ENCODE results near the gene ULK4. TPM values are rescaled to one million over a fixed set of nuclear protein-coding genes. Genes with fewer than 3 reads are reported as not detected.

ULK4 gene
- total RNA-seq, 2 experiments from 2014 or later: 13.1 to 14.2 TPM

- Mint-ChIP-seq H3K36me3 (ENCODE audit: low read depth) (peaks cover 2% of the 10 kb centered on the region), H3K4me3 (no peak overlapping the region), H3K9me3 (ENCODE audit: low read depth) (no peaks in the 10 kb centered on the region), H3K27ac (no peak overlapping the region), H3K27me3 (no peaks in the 10 kb centered on the region), H3K4me1 (peaks cover 7% of the 10 kb centered on the region)
- POLR2A ChIA-PET: no interaction called here
- intact Hi-C loops (cut with DNase I, micrococcal nuclease): no loop called here
- CTCF ChIA-PET: no interaction called here
- ATAC-seq (no peak), DNase-seq (no peak)
Measured at GRCh38 chr3:41525303-41526064, 436.4 kb downstream of the ULK4 start.

- Mint-ChIP-seq H3K36me3 (ENCODE audit: low read depth) (peaks cover 2% of the 10 kb centered on the region), H3K27ac (no peak overlapping the region), H3K4me1 (peaks cover 7% of the 10 kb centered on the region), H3K27me3 (no peaks in the 10 kb centered on the region), H3K4me3 (no peak overlapping the region), H3K9me3 (ENCODE audit: low read depth) (no peaks in the 10 kb centered on the region)
- DNase-seq (no peak), ATAC-seq (no peak)
- CTCF ChIA-PET: interaction anchor here (0.7 kb wide), 1 partner anchor 19 kb away, joined by 3 read pairs; no protein-coding TSS in a partner anchor
- POLR2A ChIA-PET: no interaction called here
- intact Hi-C loops (cut with DNase I, micrococcal nuclease): no loop called here
Measured at GRCh38 chr3:41523897-41524296, 438.0 kb downstream of the ULK4 start.

GRCh38 chr3:41522612-41523011 lies 439.3 kb downstream of the ULK4 start:
- CTCF ChIA-PET: no interaction called here
- no peaks in the 10 kb centered on the region for H3K27me3 Mint-ChIP-seq

GRCh38 chr3:41521010-41521655 lies 440.8 kb downstream of the ULK4 start:
- intact Hi-C loops (cut with DNase I, micrococcal nuclease): no loop called here
- Mint-ChIP-seq H3K9me3 (ENCODE audit: low read depth) (peaks cover 3% of the 10 kb centered on the region), H3K36me3 (ENCODE audit: low read depth) (peaks cover 3% of the 10 kb centered on the region), H3K4me3 (no peak overlapping the region), H3K27ac (no peak overlapping the region), H3K4me1 (peaks cover 7% of the 10 kb centered on the region), H3K27me3 (no peaks in the 10 kb centered on the region)
- CTCF ChIA-PET: interaction anchor here (1.5 kb wide), 1 partner anchor 17 kb away, joined by 3 read pairs; no protein-coding TSS in a partner anchor
- POLR2A ChIA-PET: no interaction called here
- DNase-seq (no peak), ATAC-seq (no peak)

More at GRCh38 chr3:41522612-41523011, 439.3 kb downstream of the ULK4 start:
- intact Hi-C loops (cut with DNase I, micrococcal nuclease): no loop called here
- ATAC-seq (no peak), DNase-seq (no peak)
- Mint-ChIP-seq H3K4me3 (no peak overlapping the region), H3K36me3 (ENCODE audit: low read depth) (peaks cover 2% of the 10 kb centered on the region), H3K27ac (no peak overlapping the region), H3K4me1 (peaks cover 7% of the 10 kb centered on the region), H3K9me3 (ENCODE audit: low read depth) (no peaks in the 10 kb centered on the region)
- POLR2A ChIA-PET: no interaction called here

- H3K4me1 Mint-ChIP-seq: no peaks in the 10 kb centered on the region
- ChIA-PET POLR2A (no interaction called here), CTCF (no interaction called here)
- intact Hi-C loops (cut with DNase I, micrococcal nuclease): no loop called here
- ATAC-seq (no peak), DNase-seq (no peak)
- H3K4me3 Mint-ChIP-seq: no peak overlapping the region
- H3K27ac Mint-ChIP-seq: no peak overlapping the region
- peaks cover 8% of the 10 kb centered on the region for H3K9me3 Mint-ChIP-seq (ENCODE audit: low read depth)
- H3K36me3 Mint-ChIP-seq (ENCODE audit: low read depth): peaks cover 2% of the 10 kb centered on the region
- H3K27me3 Mint-ChIP-seq: no peaks in the 10 kb centered on the region
Measured at GRCh38 chr3:41519746-41520145, 442.2 kb downstream of the ULK4 start.

DNA sequence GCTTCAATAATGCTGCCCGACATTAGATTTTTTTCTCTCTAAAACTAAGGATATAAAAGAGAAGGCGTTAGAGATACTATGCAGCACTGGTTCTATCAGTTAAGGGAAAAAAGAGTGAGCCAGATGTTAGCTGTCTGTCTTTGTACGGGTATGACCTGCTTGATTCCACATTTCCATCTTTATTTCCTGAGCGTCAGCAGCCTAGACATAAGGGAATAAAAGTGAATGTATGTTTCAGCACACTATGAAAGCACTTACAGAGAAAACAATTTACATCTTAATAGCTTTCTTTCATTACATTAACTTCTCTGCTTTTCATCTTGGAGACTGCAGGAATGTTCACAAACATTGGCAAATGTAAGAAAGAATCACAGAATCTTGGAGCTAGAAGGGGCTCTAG lies 443.3 kb downstream of the ULK4 start:
- ChIA-PET CTCF (interaction anchor here (1.0 kb wide), 1 partner anchor 14 kb away, joined by 3 read pairs; no protein-coding TSS in a partner anchor), POLR2A (no interaction called here)
- Mint-ChIP-seq H3K27ac (no peak overlapping the region), H3K4me3 (no peak overlapping the region), H3K4me1 (no peaks in the 10 kb centered on the region), H3K9me3 (ENCODE audit: low read depth) (peaks cover 10% of the 10 kb centered on the region), H3K27me3 (no peaks in the 10 kb centered on the region), H3K36me3 (ENCODE audit: low read depth) (peaks cover 6% of the 10 kb centered on the region)
- ATAC-seq (no peak), DNase-seq (no peak)
- intact Hi-C loops (cut with DNase I, micrococcal nuclease): no loop called here

DNA sequence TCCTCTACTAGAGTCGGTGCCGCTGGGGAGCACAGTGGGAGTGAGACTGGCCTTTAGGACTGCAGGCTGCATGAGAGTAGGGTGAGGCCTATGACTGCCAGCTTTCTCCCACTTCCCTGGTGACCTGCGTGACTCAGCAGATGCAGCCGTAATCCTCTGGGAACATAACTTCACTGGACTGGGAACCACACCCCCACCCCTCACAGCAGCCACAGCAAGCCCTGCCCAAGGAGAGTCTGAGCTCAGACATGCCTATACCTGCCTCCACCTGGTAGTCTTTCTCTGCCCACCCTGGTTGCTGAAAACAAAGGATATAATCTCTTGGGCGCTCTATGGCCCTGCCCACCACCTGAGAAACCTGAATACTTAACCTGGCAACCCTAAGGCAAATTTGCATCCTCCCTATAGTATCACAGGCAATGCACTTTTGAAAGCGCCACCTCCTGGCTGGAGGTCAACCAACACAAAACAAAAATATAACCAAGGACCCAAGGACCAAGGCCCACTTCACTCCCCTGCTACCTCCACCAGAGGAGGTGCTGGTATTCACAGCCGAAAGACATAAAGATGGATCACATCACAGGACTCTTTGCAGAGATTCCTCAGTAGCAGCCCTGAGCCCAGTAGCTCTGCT lies 453.7 kb downstream of the ULK4 start:
- peaks cover 4% of the 10 kb centered on the region for H3K4me1 Mint-ChIP-seq
- ATAC-seq: no peak
- H3K27ac Mint-ChIP-seq: no peak overlapping the region
- peak; percentile 7 for DNase-seq
- CTCF ChIA-PET: interaction anchor here (0.6 kb wide), 2 partner anchors 69 to 933 kb away, joined by 3 to 4 read pairs; no protein-coding TSS in a partner anchor
- H3K9me3 Mint-ChIP-seq (ENCODE audit: low read depth): peaks cover 39% of the 10 kb centered on the region
- no peaks in the 10 kb centered on the region for H3K27me3 Mint-ChIP-seq
- H3K4me3 Mint-ChIP-seq: no peak overlapping the region
- POLR2A ChIA-PET: no interaction called here
- intact Hi-C loops (cut with DNase I, micrococcal nuclease): no loop called here
- H3K36me3 Mint-ChIP-seq (ENCODE audit: low read depth): peaks cover 27% of the 10 kb centered on the region

- CTCF ChIA-PET: interaction anchor here (0.6 kb wide), 2 partner anchors 68 to 934 kb away, joined by 3 to 4 read pairs; no protein-coding TSS in a partner anchor
- Mint-ChIP-seq H3K4me3 (no peak overlapping the region), H3K9me3 (ENCODE audit: low read depth) (peaks cover 33% of the 10 kb centered on the region), H3K27me3 (no peaks in the 10 kb centered on the region), H3K27ac (no peak overlapping the region), H3K36me3 (ENCODE audit: low read depth) (peaks cover 24% of the 10 kb centered on the region), H3K4me1 (peaks cover 4% of the 10 kb centered on the region)
- ATAC-seq (no peak), DNase-seq (no peak)
- POLR2A ChIA-PET: no interaction called here
- intact Hi-C loops (cut with DNase I, micrococcal nuclease): no loop called here
Measured at GRCh38 chr3:41507336-41508062, 454.4 kb downstream of the ULK4 start.

DNA sequence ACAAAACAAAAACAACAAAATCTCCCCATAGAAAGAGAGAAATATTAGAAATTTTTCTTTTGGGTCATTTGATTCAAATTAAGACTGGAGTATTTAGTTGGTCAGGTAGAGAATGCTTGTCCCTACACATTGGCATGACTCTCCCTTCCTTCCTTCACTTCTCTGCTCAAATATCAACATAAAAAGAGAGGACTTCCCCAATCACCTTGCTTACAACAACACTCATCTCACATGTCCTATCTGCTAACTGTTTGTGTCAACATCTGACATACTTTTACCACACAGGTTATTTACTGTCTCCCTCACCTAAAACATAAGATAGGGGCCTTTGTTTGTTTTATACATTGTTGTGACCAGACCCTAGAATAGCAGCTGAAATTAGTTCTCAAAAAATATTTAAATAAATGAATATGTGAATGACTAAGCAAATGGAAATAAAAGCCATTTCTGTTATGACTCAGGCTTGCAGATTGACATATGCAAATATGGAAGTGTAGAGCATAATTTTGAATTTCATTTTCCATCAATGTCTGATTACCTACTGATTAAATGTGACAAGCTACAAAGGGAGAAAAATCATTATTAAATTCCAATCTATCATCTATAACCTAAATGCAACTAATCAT lies 457.8 kb downstream of the ULK4 start:
- POLR2A ChIA-PET: no interaction called here
- peaks cover 9% of the 10 kb centered on the region for H3K9me3 Mint-ChIP-seq (ENCODE audit: low read depth)
- ATAC-seq: no peak
- CTCF ChIA-PET: interaction anchor here (0.7 to 0.8 kb wide), 2 partner anchors 17 to 28 kb away, joined by 3 read pairs; no protein-coding TSS in a partner anchor
- intact Hi-C loops (cut with DNase I, micrococcal nuclease): no loop called here
- no peak overlapping the region for H3K4me3 Mint-ChIP-seq
- no peaks in the 10 kb centered on the region for H3K27me3 Mint-ChIP-seq
- H3K36me3 Mint-ChIP-seq (ENCODE audit: low read depth): peaks cover 7% of the 10 kb centered on the region
- no peak for DNase-seq
- H3K4me1 Mint-ChIP-seq: peaks cover 4% of the 10 kb centered on the region
- H3K27ac Mint-ChIP-seq: no peak overlapping the region

- H3K27ac Mint-ChIP-seq: no peak overlapping the region
- CTCF ChIA-PET: no interaction called here
- H3K4me3 Mint-ChIP-seq: no peak overlapping the region
- H3K9me3 Mint-ChIP-seq (ENCODE audit: low read depth): no peaks in the 10 kb centered on the region
- DNase-seq (no peak), ATAC-seq (no peak)
- intact Hi-C loops (cut with DNase I, micrococcal nuclease): no loop called here
- H3K27me3 Mint-ChIP-seq: no peaks in the 10 kb centered on the region
- H3K4me1 Mint-ChIP-seq: peaks cover 4% of the 10 kb centered on the region
- no peaks in the 10 kb centered on the region for H3K36me3 Mint-ChIP-seq (ENCODE audit: low read depth)
- POLR2A ChIA-PET: no interaction called here
Measured at GRCh38 chr3:41502481-41502880, 459.4 kb downstream of the ULK4 start.

- Mint-ChIP-seq H3K27me3 (no peaks in the 10 kb centered on the region), H3K4me1 (peaks cover 4% of the 10 kb centered on the region), H3K36me3 (ENCODE audit: low read depth) (no peaks in the 10 kb centered on the region), H3K27ac (no peak overlapping the region), H3K4me3 (no peak overlapping the region), H3K9me3 (ENCODE audit: low read depth) (no peaks in the 10 kb centered on the region)
- ChIA-PET CTCF (no interaction called here), POLR2A (no interaction called here)
- DNase-seq: no peak
- intact Hi-C loops (cut with DNase I, micrococcal nuclease): no loop called here
- no peak for ATAC-seq
Measured at GRCh38 chr3:41502023-41502422, 459.9 kb downstream of the ULK4 start.

All from activated CD4-positive, alpha-beta T cell treated with anti-CD3 and anti-CD28 coated beads for 36 hours (primary cell).